ENCODE data around the gene SLC7A9. TPM values are rescaled to one million over a fixed set of nuclear protein-coding genes. Genes with fewer than 3 reads are reported as not detected.

The SLC7A9 gene
- total RNA-seq, 1 donor: not detected

GRCh38 chr19:32814624-32815023, 54.9 kb downstream of the SLC7A9 start:
- TF ChIP-seq, protein P1, sequence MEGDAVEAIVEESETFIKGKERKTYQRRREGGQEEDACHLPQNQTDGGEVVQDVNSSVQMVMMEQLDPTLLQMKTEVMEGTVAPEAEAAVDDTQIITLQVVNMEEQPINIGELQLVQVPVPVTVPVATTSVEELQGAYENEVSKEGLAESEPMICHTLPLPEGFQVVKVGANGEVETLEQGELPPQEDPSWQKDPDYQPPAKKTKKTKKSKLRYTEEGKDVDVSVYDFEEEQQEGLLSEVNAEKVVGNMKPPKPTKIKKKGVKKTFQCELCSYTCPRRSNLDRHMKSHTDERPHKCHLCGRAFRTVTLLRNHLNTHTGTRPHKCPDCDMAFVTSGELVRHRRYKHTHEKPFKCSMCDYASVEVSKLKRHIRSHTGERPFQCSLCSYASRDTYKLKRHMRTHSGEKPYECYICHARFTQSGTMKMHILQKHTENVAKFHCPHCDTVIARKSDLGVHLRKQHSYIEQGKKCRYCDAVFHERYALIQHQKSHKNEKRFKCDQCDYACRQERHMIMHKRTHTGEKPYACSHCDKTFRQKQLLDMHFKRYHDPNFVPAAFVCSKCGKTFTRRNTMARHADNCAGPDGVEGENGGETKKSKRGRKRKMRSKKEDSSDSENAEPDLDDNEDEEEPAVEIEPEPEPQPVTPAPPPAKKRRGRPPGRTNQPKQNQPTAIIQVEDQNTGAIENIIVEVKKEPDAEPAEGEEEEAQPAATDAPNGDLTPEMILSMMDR (IDR thresholded peaks at IDR 0.05; ENCODE audit: insufficient read depth, low read length): no peak
- no peak overlapping the region for H3K4me3 ChIP-seq (ENCODE audit: low read depth, low read length)
- no peak for DNase-seq (ENCODE audit: low read depth)

DNA sequence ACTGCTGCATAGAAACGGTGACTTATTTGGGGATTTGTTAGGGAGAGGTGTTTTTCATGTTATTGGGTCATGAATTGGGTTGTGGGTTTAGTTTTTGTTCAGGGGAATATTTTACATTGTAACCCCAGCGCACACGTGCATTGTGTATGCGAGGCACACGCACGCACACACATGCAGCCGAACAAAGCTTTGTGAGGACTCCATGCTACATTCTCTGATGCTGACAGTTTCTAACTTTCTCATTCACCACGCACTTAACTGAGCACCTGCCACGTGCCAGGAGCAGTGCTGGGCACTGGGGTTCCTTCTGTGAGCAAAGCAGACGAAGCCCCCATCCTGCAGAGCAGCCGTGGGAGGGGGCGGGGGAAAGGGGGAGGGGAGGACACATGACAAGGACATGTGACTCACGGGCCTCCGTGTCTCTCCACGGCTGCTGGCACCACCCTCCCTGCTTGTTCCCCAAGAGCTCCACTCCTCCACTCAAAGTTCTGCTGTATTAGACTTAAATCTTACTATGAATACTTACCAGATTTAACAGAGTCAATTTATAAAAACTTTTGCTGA, 55.6 kb downstream of the SLC7A9 start:
- TF ChIP-seq, protein P1 (IDR thresholded peaks at IDR 0.05; ENCODE audit: insufficient read depth, low read length): no peak
- H3K4me3 ChIP-seq (ENCODE audit: low read depth, low read length): no peak overlapping the region
- no peak for DNase-seq (ENCODE audit: low read depth)

GRCh38 chr19:32812571-32812970, 57.0 kb downstream of the SLC7A9 start:
- DNase-seq (ENCODE audit: low read depth): no peak
- TF ChIP-seq, protein P1 (IDR thresholded peaks at IDR 0.05; ENCODE audit: insufficient read depth, low read length): no peak
- no peak overlapping the region for H3K4me3 ChIP-seq (ENCODE audit: low read depth, low read length)

GRCh38 chr19:32812036-32812435, 57.5 kb downstream of the SLC7A9 start:
- no peak for DNase-seq (ENCODE audit: low read depth)
- no peak overlapping the region for H3K4me3 ChIP-seq (ENCODE audit: low read depth, low read length)
- TF ChIP-seq, protein P1 (IDR thresholded peaks at IDR 0.05; ENCODE audit: insufficient read depth, low read length): no peak

DNA sequence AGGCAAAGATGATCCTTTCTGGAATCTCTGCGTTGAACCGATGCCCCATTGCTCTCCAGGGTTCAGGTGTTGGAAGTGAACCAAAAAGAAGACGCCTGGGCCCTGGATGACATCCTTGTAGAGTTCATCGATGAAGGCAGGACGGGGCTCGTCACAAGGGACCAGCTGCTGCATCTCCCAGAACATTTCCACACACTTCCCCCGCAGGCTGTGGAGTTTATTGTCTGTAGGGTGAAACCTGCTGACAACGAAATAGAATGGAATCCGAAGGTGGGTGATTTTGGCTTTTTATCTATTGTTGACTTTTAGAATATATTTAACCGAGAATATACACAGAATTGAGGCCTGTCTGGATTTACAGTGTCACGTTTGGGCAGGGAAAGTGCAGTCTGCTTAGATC, 58.4 kb downstream of the SLC7A9 start:
- no peak overlapping the region for H3K4me3 ChIP-seq (ENCODE audit: low read depth, low read length)
- TF ChIP-seq, protein P1 (IDR thresholded peaks at IDR 0.05; ENCODE audit: insufficient read depth, low read length): no peak
- DNase-seq (ENCODE audit: low read depth): no peak

- no peak overlapping the region for H3K4me3 ChIP-seq (ENCODE audit: low read depth, low read length)
Measured at GRCh38 chr19:32810452-32810851, 59.1 kb downstream of the SLC7A9 start.

More at GRCh38 chr19:32810452-32810851, 59.1 kb downstream of the SLC7A9 start:
- TF ChIP-seq, protein P1 (IDR thresholded peaks at IDR 0.05; ENCODE audit: insufficient read depth, low read length): no peak
- no peak for DNase-seq (ENCODE audit: low read depth)

Data from fibroblast of the aortic adventitia (primary cell).